A172 (cell line): ENCODE results near the gene ULBP2. TPM values are rescaled to one million over a fixed set of nuclear protein-coding genes. Genes with fewer than 3 reads are reported as not detected.
"Not testable (repeated sequence)": the region's sequence is repeated elsewhere in the genome, so short reads cannot be mapped to it uniquely, and the experiment has no call there.

Experiments
- DNase-seq: peaks from one replicate; pipeline ENCODE4 v3.0.0-alpha.2; 2015; ENCODE audit warnings: low spot score
- total RNA-seq: library from RNA; depleted of rRNA; stranded (reverse); fragments of >200 nt; shearing (Covaris generic); gene quantifications from 2 replicates; pipeline ENCODE4 v1.2.3, GENCODE V29; 2014

The ULBP2 gene
- total RNA-seq, 1 experiment from 2014 or later, result 17.3 TPM

DNA sequence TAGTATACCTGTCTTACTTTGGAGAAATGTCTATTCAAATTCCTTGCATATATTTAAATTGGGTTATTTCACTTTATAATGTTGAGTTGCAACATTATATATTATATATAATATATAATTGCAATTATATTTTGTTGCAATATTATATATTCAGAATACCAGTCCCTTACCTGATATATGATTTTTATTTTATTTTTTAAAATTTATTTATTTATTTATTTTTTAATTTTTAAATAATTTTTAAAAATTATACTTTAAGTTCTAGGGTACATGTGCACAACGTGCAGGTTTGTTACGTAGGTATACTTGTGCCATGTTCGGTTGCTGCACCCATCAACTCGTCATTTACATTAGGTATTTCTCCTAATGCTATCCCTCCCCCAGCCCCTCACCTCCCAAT lies 14.8 kb upstream of the ULBP2 start:
- not testable (repeated sequence) for DNase-seq

DNA sequence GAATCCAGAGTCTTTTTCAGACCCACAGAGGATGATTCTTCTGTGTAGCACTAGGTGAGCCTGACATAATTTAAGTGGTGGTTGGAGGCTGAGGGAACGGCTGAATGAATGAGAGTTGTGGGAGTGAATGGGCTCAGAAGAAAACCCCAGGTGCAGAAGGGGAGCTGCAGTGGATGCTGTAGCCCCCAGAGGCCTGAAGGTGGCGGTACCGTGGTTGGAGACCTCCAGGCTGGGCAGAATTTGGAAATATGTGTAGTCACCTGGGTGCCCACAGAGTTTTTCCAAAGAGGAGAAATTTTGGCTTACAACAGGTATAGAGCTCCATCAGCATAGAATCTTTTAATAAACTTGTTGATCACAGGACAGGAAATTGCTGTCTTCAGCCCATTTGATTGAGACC lies 12.4 kb upstream of the ULBP2 start:
- no peak for DNase-seq

DNA sequence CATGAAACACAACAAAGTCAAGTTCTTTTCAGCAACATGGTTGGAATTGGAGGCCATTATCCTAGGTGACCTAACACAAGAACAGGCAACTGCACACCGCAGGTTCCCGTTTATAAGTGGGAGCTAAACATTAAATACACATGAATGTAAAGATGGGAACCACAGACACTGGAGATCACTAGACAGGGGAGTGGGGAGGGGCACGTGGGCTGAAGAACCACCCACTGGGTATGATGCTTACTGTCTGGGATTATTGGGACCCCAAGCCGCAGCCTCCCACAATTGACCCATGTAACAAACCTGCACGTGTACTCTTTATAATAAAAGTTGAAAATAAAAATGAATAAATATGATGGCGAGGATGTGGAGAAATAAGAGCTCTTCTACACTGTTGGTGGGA lies 10.3 kb upstream of the ULBP2 start:
- DNase-seq, result no peak

DNA sequence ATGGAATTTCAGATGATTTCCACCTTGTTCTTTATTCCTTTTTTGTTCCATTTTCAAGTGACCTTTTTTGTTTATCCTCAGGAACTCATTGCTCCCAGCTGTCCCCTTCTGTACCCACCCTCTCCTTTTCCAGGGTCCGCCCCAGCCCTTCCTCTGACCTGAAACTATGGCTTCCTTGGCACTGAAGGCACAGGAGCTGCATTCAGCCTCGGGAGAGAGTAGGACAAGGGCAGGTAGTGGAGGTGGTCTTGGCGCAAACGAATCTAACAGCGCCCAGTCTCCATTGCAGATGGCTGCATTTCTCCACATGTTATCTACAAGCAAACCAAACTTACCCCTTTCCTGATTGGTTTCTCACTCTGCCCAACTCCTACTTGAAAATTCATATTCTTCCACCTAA lies 8.8 kb upstream of the ULBP2 start:
- DNase-seq, result no peak

DNA sequence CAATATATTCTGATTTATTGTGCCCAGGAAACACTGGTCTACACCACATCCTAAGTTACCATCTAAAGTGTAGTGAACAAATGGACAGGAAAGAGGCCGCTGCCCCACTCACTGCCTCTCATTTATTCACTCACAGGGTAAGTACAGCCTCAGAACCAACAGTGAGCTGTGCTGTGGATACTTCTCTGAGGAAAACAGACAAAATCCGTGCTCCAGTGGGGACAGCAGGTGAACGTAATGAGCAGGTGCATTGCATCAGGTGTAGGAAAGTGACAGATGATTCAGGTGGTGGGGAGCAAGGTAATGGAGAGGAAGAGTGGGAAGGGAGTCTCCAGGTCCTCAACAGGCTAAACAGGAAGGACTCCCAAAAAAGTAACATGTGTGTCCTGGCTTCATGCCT lies 8.4 kb upstream of the ULBP2 start:
- no peak for DNase-seq

DNA sequence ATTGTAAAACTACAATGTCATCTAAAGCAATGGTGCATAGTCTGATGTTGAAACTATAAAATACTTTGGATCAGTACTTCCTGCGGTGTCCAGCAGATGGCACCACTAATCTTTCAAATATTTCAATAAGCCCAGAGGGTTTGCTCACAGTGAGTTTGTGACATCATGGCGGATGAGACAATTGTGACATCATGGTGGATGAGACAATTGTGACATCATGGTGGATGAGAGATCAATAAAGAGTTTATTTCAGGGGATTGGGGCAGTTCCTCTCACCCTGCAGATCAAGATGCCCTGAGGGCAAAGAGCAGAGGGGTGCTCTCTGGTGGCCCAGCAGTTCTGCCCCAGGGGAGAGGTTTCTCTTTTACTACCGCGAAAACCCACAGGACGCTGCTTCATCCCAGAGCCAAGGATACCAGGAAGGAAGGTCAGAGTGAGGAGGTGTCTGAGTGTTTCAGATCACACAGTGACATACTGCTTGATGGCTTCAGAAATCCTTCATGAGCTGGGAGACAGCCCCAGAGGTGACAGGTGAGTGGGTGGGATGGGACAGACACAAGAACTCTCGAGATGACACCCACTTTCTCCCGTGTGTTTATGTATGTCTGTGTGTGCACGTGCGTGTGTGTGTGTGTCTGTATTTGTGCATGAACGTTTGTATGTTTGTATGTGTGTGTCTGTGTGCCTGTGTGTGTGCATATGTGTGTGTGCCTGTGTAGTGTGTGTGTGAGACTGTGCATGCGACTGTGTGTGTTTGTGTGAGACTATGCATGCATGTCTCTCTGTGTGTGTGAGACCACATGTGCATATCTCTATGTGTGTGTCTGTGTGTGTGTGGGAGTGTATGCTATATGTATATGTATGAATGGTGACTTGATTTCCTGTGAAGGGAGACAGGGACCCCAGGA lies 7.3 kb upstream of the ULBP2 start:
- DNase-seq, result peak; percentile 59

DNA sequence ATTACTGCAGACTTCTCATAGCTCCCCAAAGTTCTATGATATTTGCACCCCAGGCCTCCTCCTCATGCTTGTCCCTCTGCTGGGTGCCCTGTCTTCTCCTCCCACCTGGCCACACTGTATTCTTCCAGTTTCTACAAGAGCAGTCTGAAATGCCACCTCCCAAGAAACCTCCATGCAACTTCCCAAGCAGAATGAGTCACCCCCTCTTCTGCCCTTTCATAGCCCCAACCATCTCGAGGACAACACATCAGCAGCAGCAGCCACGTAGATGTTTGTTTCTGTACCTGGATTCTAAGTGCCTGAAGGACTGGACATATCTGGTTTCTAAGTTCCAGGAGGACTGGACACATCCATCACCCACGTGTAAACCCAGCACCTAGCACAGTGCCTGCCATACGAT lies 6.6 kb upstream of the ULBP2 start:
- DNase-seq, result no peak

DNA sequence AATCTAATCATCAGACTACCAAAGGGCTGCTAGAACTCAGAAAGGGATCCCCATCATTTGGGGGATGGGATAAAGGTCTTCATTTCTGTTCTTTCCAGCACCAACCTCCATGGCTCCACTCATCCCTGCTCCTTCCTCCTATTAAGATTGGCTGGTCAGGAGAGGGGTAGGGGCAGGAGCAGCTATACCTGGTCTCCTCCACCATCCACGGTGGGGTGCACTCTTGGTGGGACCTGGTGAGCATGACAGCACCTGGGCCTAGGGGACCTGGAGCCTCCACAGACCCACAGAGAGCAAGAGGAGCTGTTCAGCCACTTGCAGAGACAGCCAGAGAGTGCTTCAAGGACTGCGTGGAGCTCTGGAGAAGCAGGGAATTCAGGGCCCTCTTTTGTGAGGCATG lies 6.1 kb upstream of the ULBP2 start:
- DNase-seq, result no peak

DNA sequence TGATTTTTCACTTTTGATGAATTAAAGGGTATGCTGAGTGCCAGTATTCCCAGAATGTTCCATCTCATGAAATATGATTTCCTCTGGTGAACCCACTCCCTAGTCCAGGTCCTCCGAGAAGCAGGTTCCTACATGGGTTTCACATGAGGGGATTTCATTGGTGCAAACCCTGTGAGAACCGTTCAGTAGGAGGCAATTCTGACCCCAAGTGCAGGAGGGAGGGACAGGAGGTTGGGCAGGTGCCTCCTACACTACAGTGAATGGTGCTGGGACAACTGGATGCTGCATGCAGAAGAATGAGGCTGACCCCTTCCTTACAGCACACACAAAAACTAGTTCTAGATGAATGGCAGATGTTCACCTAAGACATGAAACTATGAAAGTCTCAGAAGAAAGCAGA lies 5.1 kb upstream of the ULBP2 start:
- DNase-seq, result no peak

DNA sequence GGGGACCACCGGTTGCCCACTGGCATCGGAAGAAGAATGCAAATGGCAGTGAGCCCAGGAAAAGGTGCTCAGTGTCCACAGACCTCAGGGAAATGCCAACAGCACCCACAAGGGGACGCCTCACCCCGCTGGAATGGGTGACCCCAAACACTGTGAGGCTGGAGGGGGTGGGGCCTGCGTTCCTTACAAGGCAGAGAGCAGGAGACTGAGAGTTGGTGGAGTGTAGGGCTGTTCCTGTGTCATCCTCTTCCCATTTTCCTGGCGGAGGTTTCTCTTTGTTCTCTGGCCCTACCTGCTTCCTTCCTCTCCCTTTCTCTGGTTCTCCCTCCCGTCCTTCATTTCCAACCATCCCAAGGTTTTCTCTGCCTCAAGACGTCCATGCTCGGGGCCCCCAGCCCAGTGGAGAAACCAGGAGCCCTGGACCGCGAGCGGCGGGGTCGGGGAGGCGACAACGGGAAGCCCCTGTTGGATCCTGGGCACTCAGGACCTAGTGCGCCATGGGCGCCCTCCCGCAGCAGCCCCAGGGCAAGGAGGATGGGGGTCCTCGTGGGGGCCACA lies 3.7 kb upstream of the ULBP2 start:
- DNase-seq, result not testable (repeated sequence)

DNA sequence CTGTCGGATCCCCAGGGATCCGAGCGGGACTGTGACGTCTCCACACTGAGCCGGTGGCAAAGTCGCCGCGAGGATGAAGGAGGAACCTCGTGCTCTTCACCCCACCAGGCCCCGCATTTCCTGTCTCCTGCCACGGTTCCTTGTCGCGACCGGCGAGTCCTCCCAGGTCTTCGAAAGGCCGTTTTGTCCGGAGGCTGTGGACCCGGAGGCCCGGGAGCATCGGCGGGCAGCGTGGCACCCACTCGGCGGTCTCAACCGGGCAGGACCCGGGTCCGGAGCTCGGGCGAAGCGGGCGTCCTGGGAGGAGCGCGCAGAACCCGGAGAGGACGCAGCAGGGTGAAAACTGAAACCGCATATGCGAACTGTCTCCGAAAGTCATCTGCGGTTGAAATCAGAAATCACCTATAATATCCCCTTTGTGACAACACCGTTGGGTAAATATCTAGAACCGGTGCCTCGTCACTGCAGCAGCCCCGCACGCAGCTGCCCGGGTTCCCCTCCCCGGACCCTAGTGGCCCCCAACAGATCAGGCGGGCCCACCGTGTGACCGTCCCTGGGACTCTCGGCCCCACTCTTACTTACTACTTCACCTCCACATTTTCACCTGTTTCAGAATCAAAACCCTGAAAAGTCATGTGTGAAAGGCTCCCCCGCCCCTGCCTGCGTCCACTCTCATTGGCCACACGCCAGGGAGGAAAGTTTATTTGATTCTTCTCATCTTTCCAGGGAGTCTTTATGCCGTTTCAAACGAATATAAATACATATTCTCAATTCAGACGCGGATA lies 3.1 kb upstream of the ULBP2 start:
- no peak for DNase-seq

DNA sequence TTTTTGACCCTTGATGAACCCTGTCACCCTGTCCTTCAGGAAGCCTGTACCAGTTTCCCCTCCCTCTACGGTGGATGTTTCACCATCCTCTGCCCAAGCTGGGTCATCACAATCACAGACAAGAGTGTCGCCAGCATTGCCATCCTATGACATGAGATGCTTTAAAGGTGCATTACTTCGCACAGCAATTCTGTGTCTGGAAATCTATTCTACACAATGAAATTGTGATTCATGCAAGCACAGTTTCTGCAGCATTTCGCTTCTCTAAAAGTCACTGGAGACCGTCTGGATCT lies 2.5 kb upstream of the ULBP2 start:
- DNase-seq, result no peak

DNA sequence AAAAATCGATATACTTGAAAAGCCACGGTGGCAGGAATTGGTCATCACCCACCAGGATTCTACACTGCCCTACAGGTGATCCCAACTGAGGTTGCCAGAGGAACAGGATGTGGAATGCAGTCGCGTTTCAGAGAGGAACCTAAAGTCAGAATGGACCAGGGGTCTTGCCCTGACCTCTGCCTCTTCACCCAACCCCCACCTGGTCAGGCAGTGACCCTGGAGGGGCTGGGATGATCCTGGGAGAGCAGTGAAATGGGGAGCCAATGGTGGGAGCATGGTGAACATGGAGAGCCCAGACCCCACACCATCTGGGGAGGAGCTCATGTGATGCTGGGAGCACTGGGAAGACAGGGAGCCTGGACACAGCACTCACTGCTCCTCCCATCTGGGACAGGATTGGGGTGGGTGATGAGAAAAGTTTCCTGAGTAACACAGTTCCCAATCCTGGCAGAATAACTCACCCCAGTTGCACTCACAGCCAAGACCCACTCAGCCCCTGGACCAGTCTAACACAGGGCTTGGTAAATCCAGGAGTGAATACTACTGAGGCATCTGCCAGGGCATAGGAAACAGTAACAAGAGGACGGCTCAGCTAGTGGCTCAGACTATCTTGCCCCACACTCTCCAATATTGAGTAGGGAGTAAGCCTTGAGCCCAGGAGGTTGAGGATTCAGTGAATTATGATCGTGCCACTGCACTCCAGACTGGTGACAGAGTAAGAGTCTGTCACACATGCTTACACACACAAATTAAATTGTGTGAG lies 1.7 kb upstream of the ULBP2 start:
- DNase-seq, result no peak

DNA sequence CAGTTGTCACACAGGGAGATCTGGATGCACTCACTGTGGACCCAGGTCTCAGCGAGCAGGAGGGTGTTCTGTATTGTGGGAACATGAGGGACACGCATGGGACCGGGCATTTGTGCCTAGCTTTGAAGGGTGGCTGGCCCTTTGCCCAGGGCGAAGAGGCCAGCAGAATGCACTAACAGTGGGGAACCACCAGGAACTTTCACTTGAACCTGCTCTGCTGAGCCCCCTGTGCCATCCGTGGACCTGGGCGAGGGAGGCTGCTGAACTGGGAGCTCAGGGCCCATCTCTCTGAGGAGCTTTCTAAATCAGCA lies 1.2 kb upstream of the ULBP2 start:
- no peak for DNase-seq

DNA sequence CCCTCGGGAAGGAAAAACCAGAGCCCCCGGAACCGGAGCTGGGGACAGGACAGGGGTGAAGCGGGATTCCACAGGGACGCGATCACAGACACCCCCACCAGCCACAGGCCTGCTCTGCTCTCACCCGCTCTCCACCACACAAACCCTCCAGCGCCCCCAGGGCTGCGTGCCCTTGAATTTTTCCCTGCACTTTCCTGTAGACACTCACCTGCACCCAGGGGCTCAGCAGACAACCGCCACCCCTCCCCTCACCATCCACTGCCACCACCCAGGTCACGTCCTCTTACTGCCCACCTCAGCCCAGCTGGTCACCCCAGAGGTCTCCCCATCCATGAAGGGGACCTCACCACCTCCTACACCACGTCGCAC lies 631 bp downstream of the ULBP2 start:
- DNase-seq, result no peak

DNA sequence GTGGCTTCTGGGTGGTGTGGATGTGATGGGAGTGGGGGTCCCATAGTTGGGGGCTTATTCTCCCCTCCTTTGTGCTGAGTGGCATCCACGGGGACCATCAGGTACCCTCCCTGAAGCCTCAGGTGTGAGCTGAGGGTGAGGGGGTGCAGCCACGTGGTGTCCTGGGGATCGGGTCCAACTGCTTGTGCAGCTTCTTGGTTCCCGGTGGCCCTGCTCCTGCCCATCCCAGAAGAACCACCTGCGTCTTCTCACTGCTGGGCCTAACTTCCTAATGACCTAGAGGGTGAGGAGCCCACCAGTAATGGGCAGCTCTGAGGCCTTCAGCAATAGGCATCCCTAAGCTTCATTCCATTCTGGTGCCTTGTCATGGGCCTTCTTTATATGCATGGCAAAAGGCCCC lies 1.5 kb downstream of the ULBP2 start:
- DNase-seq, result not testable (repeated sequence)

DNA sequence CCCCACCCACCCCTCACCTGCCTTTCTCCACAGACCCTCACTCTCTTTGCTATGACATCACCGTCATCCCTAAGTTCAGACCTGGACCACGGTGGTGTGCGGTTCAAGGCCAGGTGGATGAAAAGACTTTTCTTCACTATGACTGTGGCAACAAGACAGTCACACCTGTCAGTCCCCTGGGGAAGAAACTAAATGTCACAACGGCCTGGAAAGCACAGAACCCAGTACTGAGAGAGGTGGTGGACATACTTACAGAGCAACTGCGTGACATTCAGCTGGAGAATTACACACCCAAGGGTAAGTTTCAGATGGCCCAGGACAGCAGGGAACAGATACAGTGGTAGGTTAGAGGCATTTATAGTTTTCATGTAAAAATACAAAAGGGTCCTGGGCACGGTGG lies 3.5 kb downstream of the ULBP2 start:
- not testable (repeated sequence) for DNase-seq

DNA sequence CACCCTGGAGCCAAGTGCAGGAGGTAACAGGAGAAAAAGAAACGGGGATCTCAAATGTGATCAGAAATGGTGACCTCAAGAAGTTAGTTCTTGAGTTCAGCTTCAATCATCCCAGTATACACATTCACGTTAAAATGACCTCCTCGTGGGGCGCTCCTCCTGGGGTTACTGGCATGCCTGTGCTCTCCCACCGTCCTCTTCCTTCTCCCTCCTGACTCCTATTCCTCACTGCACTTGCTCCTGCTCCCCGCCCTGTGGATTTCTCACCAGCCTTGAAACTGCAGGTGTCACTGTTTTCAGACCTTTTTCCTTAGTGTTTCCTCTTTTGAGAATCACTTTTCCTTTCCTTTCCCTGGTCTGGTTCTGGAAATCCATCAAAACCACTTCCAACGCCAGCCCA lies 4.8 kb downstream of the ULBP2 start:
- not testable (repeated sequence) for DNase-seq

DNA sequence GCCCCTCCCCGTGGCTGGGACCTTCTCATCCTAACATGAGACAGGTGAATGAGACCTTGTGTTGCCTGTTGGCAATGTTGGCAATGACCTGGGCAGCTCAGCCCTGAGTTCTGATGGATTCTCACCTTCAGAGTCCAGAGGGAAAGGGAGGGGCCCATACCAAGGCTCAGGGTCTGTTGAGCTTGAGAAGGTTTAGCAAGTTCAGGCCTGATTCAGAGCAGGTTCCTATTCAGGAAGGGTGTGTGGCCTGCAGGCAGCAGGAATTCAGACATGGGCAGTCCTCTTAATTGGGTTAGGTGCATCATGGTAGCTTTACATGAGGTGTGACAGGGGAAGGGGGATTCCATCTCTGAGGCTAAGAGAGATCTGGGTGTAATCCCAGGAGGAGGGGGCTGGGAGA lies 5.7 kb downstream of the ULBP2 start:
- not testable (repeated sequence) for DNase-seq

DNA sequence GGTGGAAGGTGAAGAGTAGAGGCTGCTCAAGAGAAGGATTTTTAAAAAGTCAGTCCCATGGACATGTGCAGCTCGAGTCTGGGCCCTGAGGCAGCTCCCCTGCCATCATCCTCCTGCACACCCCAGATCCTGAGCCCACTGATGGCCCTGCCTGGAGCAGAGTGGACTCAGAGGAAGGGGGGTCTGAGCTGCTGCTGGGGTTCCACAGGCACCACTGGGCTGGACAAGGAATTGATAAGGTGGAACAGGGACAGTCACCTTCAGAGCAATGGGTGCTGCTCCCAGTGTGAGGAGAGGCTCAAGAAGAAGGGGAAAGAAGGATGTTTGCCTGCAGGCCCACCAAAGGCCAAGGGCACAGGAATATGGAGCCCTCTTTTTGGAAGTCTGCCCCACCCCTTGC lies 6.2 kb downstream of the ULBP2 start:
- DNase-seq, result no peak

DNA sequence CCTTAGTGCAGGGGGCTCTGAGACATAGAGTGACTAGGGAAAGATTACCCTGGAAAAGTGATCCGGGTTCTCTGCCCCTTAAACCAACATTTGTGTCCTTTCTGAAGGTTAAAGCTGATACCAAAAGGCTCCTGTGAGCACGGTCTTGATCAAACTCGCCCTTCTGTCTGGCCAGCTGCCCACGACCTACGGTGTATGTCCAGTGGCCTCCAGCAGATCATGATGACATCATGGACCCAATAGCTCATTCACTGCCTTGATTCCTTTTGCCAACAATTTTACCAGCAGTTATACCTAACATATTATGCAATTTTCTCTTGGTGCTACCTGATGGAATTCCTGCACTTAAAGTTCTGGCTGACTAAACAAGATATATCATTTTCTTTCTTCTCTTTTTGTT lies 6.8 kb downstream of the ULBP2 start:
- DNase-seq, result no peak

DNA sequence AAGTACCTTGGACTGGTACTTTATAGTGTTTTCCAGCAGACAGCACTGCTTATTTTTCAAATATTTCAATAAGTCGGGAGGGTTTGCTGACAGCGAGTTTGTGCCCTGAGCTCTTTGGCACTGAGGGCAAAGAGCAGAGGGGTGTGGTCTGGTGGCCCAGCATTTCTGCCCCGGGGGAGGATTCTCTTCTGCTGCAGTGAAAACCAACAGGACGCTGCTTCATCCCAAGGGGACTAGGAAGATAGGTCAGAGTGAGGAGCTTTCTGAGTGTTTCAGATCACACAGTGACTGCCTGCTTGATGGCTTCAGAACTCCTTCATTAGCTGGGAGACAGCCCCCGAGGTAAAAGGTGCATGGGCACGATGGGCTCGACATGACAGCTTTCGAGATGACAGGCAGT lies 8.6 kb downstream of the ULBP2 start:
- no peak for DNase-seq

DNA sequence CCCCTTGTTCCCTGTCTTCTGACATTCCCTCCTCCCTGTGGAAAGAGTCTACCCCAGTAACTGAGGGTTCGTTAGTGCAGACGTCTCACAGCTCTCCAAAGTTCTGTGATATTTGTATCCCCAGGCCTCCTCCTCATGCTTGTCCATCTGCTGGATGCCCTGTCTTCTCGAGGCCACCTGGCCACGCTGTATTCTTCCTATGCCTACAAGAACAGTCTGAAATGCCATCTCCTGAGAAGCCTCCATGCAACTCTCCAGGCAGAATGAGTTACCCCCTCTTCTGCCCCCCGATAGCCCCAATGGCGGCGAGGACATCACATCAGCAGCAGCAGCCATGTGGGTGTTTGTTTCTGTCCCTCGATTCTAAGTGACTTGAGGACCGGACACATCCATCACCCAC lies 9.3 kb downstream of the ULBP2 start:
- no peak for DNase-seq
